ENCODE measurements around the gene MS4A4A.
A peak's percentile ranks its signal among the peaks of the same experiment; 100 is the strongest.

MS4A4A gene

DNA sequence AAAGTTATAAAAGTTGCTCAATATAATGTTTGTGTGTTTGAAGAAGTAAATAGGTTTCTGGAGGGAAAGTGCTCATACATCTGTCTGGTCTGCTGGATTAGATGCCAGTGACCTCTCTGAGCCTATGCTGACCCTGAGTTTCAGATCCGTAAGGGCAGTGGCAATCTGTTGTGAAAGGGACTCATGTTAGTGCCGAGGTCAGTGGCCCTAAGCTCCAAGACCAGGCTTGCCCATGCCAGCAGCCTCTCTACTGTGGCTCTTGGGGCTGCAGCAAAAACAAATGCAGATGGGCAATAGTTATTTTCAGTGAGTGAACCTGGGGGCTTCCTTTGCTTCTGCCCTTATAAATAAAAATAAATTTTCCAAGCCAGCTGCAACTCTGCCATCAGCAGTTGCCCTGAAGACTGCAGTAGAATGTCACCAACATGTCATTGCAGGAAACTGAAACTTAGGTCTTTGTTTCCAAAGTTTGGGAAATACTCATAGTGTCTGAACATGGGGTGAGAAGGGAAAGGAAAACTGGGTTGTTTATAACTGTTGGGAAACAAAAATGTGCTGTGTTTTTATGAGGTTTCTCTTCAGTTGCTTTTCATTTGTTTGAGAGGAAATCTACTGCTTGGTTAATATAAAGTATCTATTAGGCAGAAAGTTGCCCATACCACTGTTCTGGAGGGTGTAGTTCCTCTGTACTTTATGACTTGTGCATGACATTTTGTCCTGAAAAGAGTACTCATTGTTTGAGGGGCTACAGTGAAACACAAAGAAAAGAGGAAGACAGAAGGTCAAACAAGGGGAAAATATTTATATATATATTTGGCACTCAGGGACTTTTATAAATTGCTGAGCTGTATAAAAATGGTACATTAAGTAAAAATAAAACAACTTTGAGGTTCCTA lies 28.0 kb upstream of the MS4A4A start:
- H3K27ac ChIP-seq: no peak overlapping the region
- no peak for TF ChIP-seq CTCF (conservative IDR thresholded peaks at IDR 0.05)

DNA sequence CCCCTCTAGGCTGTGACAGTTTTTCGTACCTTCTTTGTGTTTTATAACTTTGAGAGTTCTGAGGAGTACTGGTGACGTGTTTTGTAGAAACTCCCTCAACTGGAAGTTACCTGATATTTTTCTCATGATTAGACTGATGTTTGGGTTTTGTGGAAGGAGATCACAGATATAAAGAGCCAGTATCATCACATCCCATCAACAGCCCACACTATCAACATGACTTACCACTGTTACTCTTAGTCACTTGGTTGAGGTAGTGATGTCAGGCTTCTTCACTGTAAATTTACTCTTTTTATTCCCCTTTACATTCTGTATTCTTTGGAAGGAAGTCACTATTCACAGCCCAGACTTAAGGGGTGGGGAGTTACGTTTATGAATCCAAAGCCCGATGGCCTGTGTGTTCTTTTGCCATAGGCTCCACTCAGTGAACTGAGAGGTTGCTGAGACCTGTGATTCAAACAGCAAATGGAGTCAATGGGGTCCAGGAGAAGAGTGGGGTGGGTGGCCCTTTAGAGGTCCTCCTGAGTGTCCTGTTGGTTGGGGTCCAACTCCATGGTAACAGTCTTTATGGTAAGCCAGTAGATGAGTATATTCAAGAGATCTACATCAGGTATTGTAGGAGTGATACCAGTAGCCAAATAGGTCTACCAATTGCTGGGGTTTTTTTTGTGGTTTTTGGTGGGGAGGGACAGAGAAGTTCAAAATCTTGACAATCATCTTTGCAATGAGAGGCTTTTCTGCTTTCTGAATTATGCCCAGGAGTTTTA lies 22.3 kb upstream of the MS4A4A start:
- H3K27ac ChIP-seq: no peak overlapping the region
- no peak for TF ChIP-seq CTCF (conservative IDR thresholded peaks at IDR 0.05)

DNA sequence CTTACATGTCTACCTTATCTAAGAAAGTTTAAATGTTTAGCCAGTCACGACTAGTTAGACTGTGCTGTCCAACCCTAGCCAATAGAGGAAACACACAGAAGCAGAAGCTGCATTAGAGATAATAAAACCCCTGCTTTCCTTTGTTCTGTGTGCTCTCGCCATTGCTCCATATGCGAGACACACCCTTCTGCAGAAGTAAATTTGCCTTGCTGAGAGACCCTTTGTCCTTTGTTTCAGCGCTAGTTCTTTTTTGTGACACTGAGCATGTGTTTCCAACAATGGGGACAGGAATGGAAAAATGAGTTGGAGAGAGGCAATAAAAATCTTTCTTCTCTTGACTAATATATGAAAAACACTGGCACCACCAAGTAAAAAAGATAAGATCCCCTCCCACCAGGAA lies 19.5 kb upstream of the MS4A4A start:
- H3K27ac ChIP-seq: no peak overlapping the region
- TF ChIP-seq CTCF (conservative IDR thresholded peaks at IDR 0.05): no peak

DNA sequence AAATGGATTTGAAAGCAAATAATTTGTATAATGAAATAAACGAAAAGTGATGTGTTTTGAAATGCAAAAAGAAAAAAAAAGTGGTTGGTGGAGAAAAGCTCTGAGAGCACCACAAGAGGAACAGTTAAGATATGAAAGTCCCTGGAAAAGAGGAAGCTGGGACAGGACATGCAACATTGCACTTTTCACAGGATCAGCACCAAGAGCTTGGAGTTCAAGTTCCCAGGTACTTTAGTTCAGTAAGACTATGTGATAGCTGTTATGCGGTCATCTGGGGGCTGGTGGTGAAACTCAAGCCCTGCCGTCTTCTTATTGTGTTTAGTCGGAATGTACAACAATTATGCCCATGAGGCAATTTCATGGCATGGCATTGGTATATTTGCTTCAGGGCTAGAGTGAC lies 17.1 kb upstream of the MS4A4A start:
- no peak for TF ChIP-seq CTCF (conservative IDR thresholded peaks at IDR 0.05)
- H3K27ac ChIP-seq: no peak overlapping the region

GRCh38 chr11:60264644-60265043 lies 15.8 kb upstream of the MS4A4A start:
- no peak for TF ChIP-seq CTCF (conservative IDR thresholded peaks at IDR 0.05)
- H3K27ac ChIP-seq: no peak overlapping the region

DNA sequence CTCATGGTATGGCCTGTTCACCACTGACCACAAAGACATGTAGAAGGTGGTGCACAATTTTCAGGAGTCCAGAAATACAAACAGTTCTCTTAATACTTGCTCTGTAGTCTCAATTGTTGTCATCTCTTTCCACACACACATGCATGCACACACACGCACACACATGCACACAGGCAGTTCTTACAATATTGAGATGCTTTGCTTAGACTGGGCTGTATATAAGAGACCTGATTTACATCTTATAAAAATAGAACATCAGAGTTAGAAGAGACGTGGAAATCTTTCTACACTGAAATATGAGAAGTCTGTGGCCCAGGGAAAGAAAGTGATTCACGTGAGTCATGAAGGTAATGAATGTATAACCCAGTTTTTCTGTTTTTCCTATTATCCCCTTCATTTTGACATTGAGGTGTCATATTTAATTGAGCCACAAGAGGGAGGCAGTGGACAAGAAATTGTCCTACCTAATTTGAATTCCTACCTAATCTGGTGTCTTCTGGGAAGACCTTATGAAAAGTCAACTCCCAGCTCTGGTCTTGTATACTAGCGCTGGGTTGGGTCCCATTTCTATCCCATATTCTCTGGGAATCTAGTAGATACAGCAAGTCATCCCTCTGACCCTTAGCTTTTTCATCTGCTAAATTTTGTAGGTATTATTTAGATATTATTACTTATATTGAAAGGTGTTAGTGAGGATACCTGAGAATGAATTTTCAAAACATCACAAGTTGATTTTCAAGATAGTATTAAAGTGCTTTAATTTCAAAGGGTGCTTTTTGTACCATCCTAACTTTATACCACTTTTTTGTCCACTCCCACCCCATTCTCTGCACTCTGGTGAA lies 14.9 kb upstream of the MS4A4A start:
- peak; percentile 78 for TF ChIP-seq CTCF (conservative IDR thresholded peaks at IDR 0.05)
- no peak overlapping the region for H3K27ac ChIP-seq

- no peak for TF ChIP-seq CTCF (conservative IDR thresholded peaks at IDR 0.05)
- H3K27ac ChIP-seq: no peak overlapping the region
Observed at GRCh38 chr11:60274416-60274815, 6.0 kb upstream of the MS4A4A start.
